ENCODE measurements around the gene CDKN1B.

- no peak for TF ChIP-seq POLR2AphosphoS5 (IDR thresholded peaks at IDR 0.05)
- no peak for TF ChIP-seq CTCF (IDR thresholded peaks at IDR 0.05)
Measured at GRCh38 chr12:12741660-12742059, 24.5 kb downstream of the CDKN1B start.

Measured in breast epithelium (tissue), 3 donors.